ENCODE results near the gene CBY3. TPM values are rescaled to one million over a fixed set of nuclear protein-coding genes. Genes with fewer than 3 reads are reported as not detected.

CBY3 gene
- polyA plus RNA-seq (2012; rRNA removed), result not detected in 2 replicates
- polyA plus RNA-seq (2012; cell fraction: cytosol; rRNA removed), result 0.05 TPM in 1 of 2 replicates, not detected in the other
- polyA plus RNA-seq (2012; cell fraction: nucleus; rRNA removed), result 0.19 and 0.20 TPM in 2 replicates

DNA sequence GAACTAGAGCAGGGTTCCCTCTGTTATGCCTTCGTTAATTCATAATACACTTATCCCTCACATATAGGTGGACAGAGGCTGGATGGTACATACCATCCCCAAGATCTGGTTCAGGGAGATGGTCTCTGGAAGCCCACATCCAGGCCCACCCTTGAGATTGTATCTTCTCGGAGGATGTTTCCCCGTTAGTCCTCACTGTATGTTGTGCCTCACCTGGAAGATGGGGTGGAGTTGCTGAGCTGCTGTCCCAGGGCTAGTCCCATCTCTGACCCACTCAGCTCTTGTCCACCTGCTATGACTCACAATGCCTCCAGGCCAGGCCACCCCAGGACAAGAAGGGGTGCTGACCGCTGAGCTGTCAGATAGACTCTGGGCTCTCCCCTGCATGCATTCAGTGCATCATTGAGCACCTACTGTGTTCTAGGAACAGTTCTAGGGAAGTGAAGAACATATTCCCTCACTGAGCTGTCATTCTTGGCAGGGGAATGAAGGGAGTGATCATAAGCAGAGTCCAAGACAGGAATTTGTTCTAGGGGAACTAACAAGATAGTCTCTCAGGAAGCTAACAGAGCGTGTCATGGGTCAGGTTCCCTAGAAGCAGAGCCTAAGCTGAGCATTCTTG is at the start of gene CBY3:
TSS of gene CBY3 (minus strand) at position 255 of the 622 bp plus-strand sequence. CDS start at position 139, 116 bp downstream.
- no peaks in the 10 kb centered on the region for H3K36me3 ChIP-seq (replicated peaks in 1 of 2; ENCODE audit: control insufficient read depth in 1 of 2, insufficient read depth in 2 of 2, low read length in 1 of 2)
- WGBS (ENCODE audit: low lambda C conversion rate), result 90% methylated on average over 5 of the region's 5 CpGs
- no peaks in the 10 kb centered on the region for H3F3A ChIP-seq (replicated peaks; ENCODE audit: insufficient read depth)
- H3K27ac ChIP-seq (ENCODE audit: low read depth in 2 of 2, low read length in 1 of 2), result no peak within 1 kb of the TSS
- ChIA-PET CTCF (interaction anchor here (0.6 to 1.4 kb wide), 5 partner anchors 9 to 48 kb away, joined by 3 to 4 read pairs (median 3); no protein-coding TSS in a partner anchor), POLR2A (interaction anchor here (1.8 kb wide), 1 partner anchor 57 kb away, joined by 6 read pairs; the partner anchor contains the start of gene HNRNPH1)
- TF ChIP-seq POLR2AphosphoS5 (IDR thresholded peaks at IDR 0.05; ENCODE audit: low read depth, low read length) (no peak), IRF3 (IDR thresholded peaks at IDR 0.05; ENCODE audit: low read depth, low read length) (no peak), RAD21 (IDR thresholded peaks at IDR 0.05; ENCODE audit: low read length) (no peak)
- TF ChIP-seq, protein P1, sequence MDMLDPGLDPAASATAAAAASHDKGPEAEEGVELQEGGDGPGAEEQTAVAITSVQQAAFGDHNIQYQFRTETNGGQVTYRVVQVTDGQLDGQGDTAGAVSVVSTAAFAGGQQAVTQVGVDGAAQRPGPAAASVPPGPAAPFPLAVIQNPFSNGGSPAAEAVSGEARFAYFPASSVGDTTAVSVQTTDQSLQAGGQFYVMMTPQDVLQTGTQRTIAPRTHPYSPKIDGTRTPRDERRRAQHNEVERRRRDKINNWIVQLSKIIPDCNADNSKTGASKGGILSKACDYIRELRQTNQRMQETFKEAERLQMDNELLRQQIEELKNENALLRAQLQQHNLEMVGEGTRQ (IDR thresholded peaks at IDR 0.05; ENCODE audit: borderline replicate concordance, low read depth, low read length), result no peak
- H4K20me1 ChIP-seq (ENCODE audit: insufficient read depth), result no peaks in the 10 kb centered on the region
- no peak within 1 kb of the TSS for H3K4me2 ChIP-seq
- no peak within 1 kb of the TSS for H2AFZ ChIP-seq (ENCODE audit: low read depth)
- H3K4me1 ChIP-seq (ENCODE audit: control insufficient read depth in 1 of 2, insufficient read depth in 2 of 2, low read depth in 1 of 2, low read length in 1 of 2), result peaks cover 8 to 11% of the 10 kb centered on the region in 2 experiments; a peak in 2 of 4 replicates
- DNase-seq, result no peak
- H3K9ac ChIP-seq, result no peak within 1 kb of the TSS
- no peaks in the 10 kb centered on the region for H3K9me3 ChIP-seq
- no peaks in the 10 kb centered on the region for H3K27me3 ChIP-seq (ENCODE audit: insufficient read depth)
- no peak within 1 kb of the TSS for H3K4me3 ChIP-seq (ENCODE audit: low read depth in 2 of 2, low read length in 1 of 2)
- no peaks in the 10 kb centered on the region for H3K9me2 ChIP-seq
- H3K79me2 ChIP-seq (ENCODE audit: insufficient read depth), result peaks cover 22% of the 10 kb centered on the region

DNA sequence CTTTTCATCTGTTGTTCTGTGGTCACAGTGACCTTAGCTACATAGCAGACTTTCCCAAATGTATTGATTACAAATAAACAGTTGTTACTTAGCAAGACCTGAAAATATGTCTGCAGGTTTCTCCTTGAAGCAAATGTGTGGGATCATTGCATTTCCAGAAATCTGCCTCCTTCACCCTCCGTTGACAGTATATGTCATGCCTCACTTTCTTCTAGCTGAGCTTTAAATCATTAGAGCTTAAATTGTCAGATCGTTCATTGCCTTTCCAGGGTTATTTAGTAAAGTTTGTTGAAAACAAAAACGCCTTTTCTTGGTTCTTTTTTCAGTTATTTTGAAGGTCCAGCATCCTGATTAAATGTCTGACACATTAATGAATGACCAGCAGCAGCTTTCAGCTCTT is 49.5 kb upstream of the CBY3 start:
- CTCF ChIA-PET, result interaction anchor here (0.6 to 1.5 kb wide), 2 partner anchors 33 to 169 kb away, joined by 3 to 4 read pairs; no protein-coding TSS in a partner anchor
- TF ChIP-seq MXI1 (IDR thresholded peaks at IDR 0.05; ENCODE audit: low read depth, low read length), result no peak
- TF ChIP-seq SIN3A (IDR thresholded peaks at IDR 0.05; ENCODE audit: borderline replicate concordance, low read depth, low read length), result no peak
- no peak for TF ChIP-seq CHD2 (IDR thresholded peaks at IDR 0.05; ENCODE audit: low read length, partially characterized antibody)
- H3K27ac ChIP-seq (ENCODE audit: low read depth in 2 of 2, low read length in 1 of 2), result no peak overlapping the region; a peak in 1 of 4 replicates

More for the DNA sequence above, 49.5 kb upstream of the CBY3 start:
- WGBS (ENCODE audit: low lambda C conversion rate), result 67% methylated on average over 3 of the region's 3 CpGs
- Histone ChIP-seq H3K9me3 (no peaks in the 10 kb centered on the region), H3K27me3 (ENCODE audit: insufficient read depth) (no peaks in the 10 kb centered on the region), H3K79me2 (ENCODE audit: insufficient read depth) (peaks cover 38% of the 10 kb centered on the region), H3F3A (replicated peaks; ENCODE audit: insufficient read depth) (peaks cover 58% of the 10 kb centered on the region), H4K20me1 (ENCODE audit: insufficient read depth) (peaks cover 19% of the 10 kb centered on the region), H3K9me2 (no peaks in the 10 kb centered on the region), H2AFZ (ENCODE audit: low read depth) (no peak overlapping the region), H3K4me3 (ENCODE audit: low read depth in 2 of 2, low read length in 1 of 2) (no peak overlapping the region), H3K4me1 (ENCODE audit: control insufficient read depth in 1 of 2, insufficient read depth in 2 of 2, low read depth in 1 of 2, low read length in 1 of 2) (peaks cover 8 to 10% of the 10 kb centered on the region in 2 experiments; a peak in 2 of 4 replicates), H3K36me3 (replicated peaks in 1 of 2; ENCODE audit: control insufficient read depth in 1 of 2, insufficient read depth in 2 of 2, low read length in 1 of 2) (peaks cover 52 to 68% of the 10 kb centered on the region in 2 experiments), H3K4me2 (no peak overlapping the region), H3K9ac (no peak overlapping the region)
- POLR2A ChIA-PET, result interaction anchor here (0.5 kb wide), 1 partner anchor 26 kb away, joined by 3 read pairs; no protein-coding TSS in a partner anchor
- no peak for DNase-seq
